Colonic mucosa (tissue), 4 donors: Measurements from ENCODE around the gene KIF22. TPM values are rescaled to one million over a fixed set of nuclear protein-coding genes. Genes with fewer than 3 reads are reported as not detected.

Experiments used
- DNase-seq: peaks from one replicate; pipeline ENCODE4 v3.0.0-alpha.2; 2020
- H3K27ac ChIP-seq: fragments of 200-600 bp; one replicate; pipeline ENCODE4 v1.8.0; 2021
- H3K27me3 ChIP-seq: fragments of 200-600 bp; one replicate; pipeline ENCODE4 v1.8.0; 2021
- H3K36me3 ChIP-seq: fragments of 200-600 bp; one replicate; pipeline ENCODE4 v1.8.0; 2021
- H3K4me1 ChIP-seq: fragments of 200-600 bp; one replicate; pipeline ENCODE4 v1.8.0; 2021; ENCODE audit warnings: mild to moderate bottlenecking
- H3K4me3 ChIP-seq: fragments of 200-600 bp; one replicate; pipeline ENCODE4 v1.8.0; 2021
- H3K9ac ChIP-seq, 2 donors: one replicate each; pipeline ENCODE4 v1.7.0; 2013; ENCODE audit warnings: control low read depth in 2 of 2, low read depth in 2 of 2, low read length in 2 of 2
- H3K9me3 ChIP-seq: fragments of 200-600 bp; one replicate; pipeline ENCODE4 v1.8.0; 2021
- intact Hi-C: fragments of 100-400 bp; cut with DNase I; formaldehyde crosslinking; loops from one replicate; pipeline ENCODE4 v1.14.1; 2022
- total RNA-seq, 2 donors: library from RNA; stranded (reverse); fragmentation: NEBNext Ultra II Directional in 1 of 2; extraction: Animal tissue kit (Norgen Biotek cat#: 25700) in 1 of 2; gene quantifications; one replicate each; pipeline ENCODE4 v1.2.1, GENCODE V29; 2021
- TF ChIP-seq, protein P1 (sequence below): fragments of 200-600 bp; IDR thresholded peaks from one replicate; pipeline ENCODE4 v1.8.0; 2022; ENCODE audit warnings: antibody characterized with exemption, mild to moderate bottlenecking
- donor health status: healthy.
- donor health status: DM: no; HTN: no; CAD: no.
- donor health status: DM: no; HTN: no; CAD: no.

KIF22 gene
- total RNA-seq, 2 donors from 2014 or later = 60.7 to 150 TPM

DNA sequence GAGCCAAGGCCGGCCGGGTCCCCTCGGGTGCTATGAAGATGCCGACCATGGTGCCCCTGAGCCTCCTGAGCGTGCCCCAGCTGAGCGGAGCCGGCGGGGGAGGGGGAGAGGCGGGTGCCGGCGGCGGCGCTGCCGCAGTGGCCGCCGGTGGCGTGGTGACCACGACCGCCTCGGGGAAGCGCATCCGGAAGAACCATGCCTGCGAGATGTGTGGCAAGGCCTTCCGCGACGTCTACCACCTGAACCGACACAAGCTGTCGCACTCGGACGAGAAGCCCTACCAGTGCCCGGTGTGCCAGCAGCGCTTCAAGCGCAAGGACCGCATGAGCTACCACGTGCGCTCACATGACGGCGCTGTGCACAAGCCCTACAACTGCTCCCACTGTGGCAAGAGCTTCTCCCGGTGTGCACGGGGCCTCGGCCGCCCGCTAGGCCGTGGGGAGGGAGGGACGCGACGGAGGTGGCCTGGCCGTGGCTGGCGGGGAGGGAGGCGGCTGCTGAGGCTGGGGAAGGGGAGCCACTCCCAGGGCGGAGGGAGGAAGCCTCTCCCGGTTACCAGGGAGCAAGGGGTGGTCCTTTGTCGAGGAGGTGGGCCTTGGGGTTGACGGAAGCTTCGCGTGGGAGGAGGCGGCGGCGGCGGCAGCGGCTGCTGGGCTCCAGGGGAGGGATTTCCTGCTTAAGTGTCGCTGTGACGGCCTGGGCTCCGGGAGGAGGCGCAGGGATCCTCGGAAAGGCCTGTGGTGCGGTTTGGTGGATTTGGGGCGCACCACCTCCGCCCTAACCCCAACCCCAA is 17.1 kb downstream of the KIF22 start:
- Histone ChIP-seq H3K4me3 (peak overlapping the region; percentile 48), H3K36me3 (no peaks in the 10 kb centered on the region), H3K27ac (peak overlapping the region; percentile 80), H3K9me3 (no peaks in the 10 kb centered on the region), H3K27me3 (no peaks in the 10 kb centered on the region), H3K4me1 (peaks cover 29% of the 10 kb centered on the region), H3K9ac (peak overlapping the region; percentile 80 to 87)
- intact Hi-C loops = no loop called here
- DNase-seq = peak; percentile 95
- TF ChIP-seq, protein P1, sequence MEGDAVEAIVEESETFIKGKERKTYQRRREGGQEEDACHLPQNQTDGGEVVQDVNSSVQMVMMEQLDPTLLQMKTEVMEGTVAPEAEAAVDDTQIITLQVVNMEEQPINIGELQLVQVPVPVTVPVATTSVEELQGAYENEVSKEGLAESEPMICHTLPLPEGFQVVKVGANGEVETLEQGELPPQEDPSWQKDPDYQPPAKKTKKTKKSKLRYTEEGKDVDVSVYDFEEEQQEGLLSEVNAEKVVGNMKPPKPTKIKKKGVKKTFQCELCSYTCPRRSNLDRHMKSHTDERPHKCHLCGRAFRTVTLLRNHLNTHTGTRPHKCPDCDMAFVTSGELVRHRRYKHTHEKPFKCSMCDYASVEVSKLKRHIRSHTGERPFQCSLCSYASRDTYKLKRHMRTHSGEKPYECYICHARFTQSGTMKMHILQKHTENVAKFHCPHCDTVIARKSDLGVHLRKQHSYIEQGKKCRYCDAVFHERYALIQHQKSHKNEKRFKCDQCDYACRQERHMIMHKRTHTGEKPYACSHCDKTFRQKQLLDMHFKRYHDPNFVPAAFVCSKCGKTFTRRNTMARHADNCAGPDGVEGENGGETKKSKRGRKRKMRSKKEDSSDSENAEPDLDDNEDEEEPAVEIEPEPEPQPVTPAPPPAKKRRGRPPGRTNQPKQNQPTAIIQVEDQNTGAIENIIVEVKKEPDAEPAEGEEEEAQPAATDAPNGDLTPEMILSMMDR = peak; percentile 32

DNA sequence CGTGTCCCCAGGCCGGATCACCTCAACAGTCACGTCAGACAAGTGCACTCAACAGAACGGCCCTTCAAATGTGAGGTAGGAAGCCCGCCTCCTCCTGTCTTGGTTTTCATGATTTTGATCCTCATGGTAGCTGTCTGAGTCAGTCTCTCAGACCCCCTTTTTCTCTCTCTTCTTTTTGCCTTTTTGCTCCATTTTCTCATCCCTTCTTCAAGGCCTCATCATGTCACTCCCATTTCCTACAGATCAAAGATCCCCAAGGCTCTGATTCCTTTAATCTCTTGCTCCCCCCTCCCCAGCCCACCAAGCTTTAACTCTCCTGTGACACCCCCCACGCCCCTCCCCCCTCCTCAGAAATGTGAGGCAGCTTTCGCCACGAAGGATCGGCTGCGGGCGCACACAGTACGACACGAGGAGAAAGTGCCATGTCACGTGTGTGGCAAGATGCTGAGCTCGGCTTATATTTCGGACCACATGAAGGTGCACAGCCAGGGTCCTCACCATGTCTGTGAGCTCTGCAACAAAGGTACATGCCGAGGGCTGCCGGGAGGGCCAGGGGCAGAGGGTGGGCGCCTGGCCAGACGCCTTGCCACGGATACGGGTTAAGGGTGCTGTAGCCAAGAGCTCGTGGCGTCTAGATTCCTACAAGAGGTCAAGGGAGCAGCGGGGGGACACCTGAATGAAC is 17.8 kb downstream of the KIF22 start:
- peak overlapping the region; percentile 48 for H3K4me3 ChIP-seq
- H3K9ac ChIP-seq = peak overlapping the region; percentile 80 to 87
- H3K27ac ChIP-seq = peak overlapping the region; percentile 80
- peak; percentile 49 for DNase-seq
- H3K9me3 ChIP-seq = no peaks in the 10 kb centered on the region
- H3K4me1 ChIP-seq = peaks cover 30% of the 10 kb centered on the region
- H3K36me3 ChIP-seq = no peaks in the 10 kb centered on the region
- TF ChIP-seq, protein P1 = no peak
- H3K27me3 ChIP-seq = no peaks in the 10 kb centered on the region
- intact Hi-C loops = no loop called here

DNA sequence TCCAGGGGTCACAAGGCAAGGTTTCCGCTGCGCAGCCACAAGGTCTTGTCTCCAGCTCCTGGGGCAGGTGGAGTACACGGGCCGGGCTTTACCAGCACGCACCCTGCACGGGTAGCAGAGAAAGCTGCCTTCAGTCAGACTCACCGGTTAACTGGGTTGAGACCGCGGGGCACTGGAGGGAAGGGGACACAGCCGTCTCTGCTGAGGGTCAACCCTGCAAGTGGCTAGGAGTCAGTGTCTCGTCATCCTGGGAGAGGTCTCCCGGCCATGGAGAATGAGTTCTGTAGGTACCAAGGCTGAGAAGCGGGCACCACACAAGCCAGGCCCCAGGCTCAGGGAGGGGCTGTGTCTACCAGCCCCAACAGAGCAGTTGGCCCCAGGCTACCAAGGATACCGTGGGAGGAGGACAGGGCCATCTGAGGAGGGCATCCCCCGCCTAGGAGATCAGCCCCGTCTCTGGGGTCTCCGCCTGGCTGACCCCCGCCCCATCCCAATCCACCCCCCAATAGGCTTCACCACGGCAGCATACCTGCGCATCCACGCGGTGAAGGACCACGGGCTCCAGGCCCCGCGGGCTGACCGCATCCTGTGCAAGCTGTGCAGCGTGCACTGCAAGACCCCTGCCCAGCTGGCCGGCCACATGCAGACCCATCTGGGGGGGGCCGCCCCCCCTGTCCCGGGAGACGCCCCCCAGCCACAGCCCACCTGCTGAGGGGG is 18.6 kb downstream of the KIF22 start:
- intact Hi-C loops = no loop called here
- peaks cover 30% of the 10 kb centered on the region for H3K4me1 ChIP-seq
- no peaks in the 10 kb centered on the region for H3K9me3 ChIP-seq
- peak overlapping the region; percentile 80 for H3K27ac ChIP-seq
- TF ChIP-seq, protein P1 = no peak
- no peaks in the 10 kb centered on the region for H3K36me3 ChIP-seq
- H3K4me3 ChIP-seq = peak overlapping the region; percentile 48
- peak overlapping the region in 1 of 2 donors; percentile 87 for H3K9ac ChIP-seq
- DNase-seq = no peak
- no peaks in the 10 kb centered on the region for H3K27me3 ChIP-seq

DNA sequence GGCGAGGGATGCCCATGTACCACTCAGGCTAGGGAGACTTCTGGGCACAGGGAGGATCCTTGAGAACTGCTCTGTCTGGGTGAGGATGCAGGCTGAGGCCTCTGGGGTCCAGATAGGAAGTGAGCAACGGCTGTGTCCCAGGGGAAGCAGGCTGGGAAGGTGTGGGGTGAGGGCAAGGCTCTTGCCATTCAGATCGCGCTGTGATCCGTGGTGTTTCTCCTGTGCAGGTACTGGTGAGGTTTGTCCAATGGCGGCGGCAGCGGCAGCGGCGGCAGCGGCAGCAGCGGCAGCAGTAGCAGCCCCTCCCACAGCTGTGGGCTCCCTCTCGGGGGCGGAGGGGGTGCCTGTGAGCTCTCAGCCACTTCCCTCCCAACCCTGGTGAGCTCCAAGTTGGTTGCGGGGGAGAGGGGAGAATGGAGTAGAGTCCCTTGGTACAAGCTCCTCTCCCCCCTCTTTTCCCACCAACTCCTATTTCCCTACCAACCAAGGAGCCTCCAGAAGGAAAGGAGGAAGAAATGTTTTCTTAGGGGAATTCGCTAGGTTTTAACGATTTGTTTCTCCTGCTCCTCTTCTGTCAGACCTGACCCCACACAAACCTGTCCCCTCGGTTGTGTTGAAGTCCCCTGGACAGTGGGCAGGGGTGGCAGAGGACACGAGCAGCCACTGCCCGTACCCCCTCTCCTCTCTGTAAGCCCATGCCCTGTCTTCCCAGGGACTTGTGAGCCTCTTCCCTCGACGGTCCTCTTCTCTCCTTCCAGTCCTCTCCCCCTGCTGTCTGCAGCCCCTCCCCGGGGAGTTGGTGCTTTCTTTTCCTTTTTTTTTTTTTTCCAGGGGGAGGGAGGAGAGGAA is 19.5 kb downstream of the KIF22 start:
- Histone ChIP-seq H3K4me1 (peaks cover 31% of the 10 kb centered on the region), H3K9me3 (no peaks in the 10 kb centered on the region), H3K27me3 (no peaks in the 10 kb centered on the region), H3K27ac (peak overlapping the region; percentile 88), H3K9ac (no peak overlapping the region), H3K36me3 (no peaks in the 10 kb centered on the region), H3K4me3 (no peak overlapping the region)
- DNase-seq = no peak
- intact Hi-C loops = loop anchor here (5.0 kb wide), 1 partner anchor 42 kb away; no protein-coding TSS in a partner anchor
- TF ChIP-seq, protein P1 = no peak
